ENCODE measurements around the gene DCLK2.
A peak's percentile ranks its signal among the peaks of the same experiment; 100 is the strongest.

DCLK2 gene

DNA sequence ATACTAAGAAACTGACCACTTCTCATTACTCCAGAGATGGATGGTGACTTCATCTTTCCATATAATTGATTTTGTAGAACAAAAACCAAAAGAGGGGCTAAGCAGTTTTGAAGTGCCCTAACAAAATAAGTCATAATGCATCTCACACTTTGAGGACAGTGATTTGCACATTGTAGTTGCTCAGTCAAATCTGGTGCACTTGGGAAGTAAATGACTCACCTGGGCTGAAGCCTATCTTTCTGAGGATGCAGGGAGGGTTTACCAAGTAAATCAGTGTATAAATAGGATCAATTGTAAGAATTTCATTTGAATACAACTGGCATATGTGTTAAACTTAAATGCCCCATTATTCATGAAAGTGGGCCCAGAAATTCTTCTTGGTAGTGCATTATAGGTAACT, 134.2 kb downstream of the DCLK2 start:
- DNase-seq = no peak

DNA sequence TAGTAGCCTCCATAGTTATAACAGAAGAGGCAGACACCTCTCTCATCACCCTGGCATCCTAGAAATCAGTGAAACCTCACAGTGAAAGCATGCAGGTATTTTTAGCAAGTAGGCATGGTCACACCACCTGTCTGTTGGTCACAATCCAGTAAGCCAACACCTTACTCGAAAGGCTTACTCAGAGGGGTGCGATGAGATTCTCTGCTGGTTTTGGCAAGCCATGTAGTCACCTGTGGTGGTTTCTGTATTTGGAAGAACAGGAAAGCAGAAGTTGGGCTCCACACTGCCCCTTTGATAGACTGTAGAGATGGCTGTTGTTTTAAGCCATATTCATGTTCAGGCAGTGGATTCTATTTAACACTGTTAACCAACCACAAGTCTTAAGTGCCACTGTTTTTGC, 134.7 kb downstream of the DCLK2 start:
- no peak for DNase-seq

DNA sequence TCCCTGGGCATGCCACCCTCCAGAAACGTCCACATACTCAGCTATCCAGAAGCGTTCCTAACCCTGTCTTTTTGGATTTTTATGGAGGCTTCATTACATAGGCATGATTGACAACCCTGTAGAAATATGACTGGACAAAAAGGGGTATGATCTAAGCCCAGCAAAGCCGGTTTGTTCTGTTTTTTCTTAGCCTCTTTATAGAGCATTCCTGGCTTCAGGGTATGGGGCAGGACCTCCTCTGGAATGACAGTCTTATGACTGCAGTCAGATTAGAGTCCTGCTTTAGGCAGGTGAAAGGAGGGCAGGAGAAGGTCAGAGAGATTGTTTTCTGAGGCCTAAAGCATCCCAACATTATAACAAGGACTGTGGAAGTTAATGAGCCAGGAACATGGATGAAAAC, 137.4 kb downstream of the DCLK2 start:
- no peak for DNase-seq

DNA sequence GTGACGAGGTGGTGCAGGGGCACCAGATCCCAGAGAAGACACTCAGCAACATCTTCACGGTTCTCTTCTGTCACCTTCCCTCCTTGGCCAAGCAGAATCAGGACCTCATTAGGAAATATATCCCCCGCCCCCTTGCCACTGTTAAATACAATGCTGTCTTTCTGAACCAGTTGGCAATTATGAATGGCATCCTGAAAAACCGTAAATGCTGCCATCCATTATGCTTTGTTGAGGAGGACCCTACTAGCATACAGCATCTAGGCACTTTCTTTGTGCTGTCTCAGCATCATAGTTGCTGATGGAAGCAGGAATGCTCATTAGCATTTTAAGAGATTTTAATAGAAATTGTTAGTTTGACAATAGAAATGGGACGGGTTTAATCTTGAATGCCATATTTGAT, 138.5 kb downstream of the DCLK2 start:
- DNase-seq = no peak

DNA sequence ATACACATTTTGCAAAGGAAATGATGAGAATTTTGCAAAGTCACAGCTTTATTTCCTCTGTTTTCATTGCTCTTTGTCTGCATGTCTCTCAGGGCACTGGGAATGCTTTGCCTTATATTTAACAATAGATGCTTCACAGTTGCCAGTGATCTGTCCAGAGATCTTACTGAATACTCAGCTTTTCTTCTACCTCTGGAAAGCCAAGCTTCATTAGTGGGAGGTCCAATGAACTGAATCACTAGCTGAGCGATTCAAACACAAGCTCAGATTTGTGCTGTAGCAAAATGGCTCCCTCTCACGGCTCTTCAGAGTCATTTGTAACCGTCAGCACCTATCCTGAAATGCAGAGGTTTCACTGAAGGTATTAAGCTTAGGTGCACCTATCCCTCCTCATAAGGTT, 138.9 kb downstream of the DCLK2 start:
- DNase-seq = peak; percentile 46

DNA sequence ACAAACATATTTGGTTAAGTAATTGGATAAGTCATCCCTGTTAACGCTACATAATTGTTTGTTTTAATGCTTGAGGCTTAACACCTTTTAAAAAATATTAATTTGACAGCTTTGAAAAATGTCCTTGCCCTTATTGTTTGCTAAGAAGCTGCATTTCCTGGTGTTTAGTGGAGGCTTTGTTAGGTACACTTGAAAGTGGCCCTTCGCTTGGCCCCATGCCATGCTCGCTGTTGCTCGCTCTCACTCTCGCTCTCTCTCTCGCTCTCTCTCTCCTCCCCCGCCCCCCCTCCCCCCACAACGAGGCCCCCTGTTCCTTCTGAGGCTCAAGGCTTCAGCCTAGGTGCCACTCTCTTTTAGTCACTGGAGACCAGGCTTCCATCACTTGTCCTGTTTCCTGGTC, 139.6 kb downstream of the DCLK2 start:
- peak; percentile 11 for DNase-seq

DNA sequence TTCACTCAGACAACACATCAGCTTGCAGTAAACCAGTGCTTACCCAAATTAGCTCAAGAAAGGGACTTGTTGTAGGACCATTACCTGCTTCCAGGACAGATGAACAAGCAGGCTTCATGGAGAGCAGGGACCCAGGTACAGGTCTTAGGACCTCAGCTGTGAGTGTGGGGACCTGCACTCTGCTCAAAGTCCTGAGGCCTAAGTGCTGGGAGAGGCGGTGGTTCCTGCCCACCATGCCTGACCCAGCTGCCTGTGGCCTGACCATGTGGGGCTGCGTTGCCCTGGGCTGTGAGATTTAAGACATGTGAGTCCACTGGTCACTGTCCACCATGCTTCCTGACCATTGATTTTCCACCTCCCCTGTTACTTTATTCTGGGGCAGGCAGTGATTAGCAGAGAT, 140.2 kb downstream of the DCLK2 start:
- no peak for DNase-seq

DNA sequence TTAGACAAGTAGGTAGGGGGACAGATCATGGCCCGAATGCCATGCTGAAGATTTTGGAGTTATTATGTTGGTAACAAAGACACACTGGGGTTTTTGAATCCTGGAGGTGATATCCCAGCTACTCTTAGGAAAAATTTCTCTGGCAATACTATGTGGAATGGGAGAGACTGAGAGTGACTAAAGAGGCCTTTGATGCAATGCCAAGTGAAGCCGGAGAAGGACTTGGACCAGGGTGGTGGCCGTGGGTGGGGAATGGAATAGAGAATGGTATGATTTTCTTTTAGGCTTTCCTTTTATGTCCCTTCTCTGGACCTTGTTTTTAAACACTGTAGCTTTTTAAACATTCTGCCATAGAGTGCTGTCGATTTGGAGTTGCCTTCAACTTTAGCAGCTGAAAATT, 141.6 kb downstream of the DCLK2 start:
- DNase-seq = no peak

DNA sequence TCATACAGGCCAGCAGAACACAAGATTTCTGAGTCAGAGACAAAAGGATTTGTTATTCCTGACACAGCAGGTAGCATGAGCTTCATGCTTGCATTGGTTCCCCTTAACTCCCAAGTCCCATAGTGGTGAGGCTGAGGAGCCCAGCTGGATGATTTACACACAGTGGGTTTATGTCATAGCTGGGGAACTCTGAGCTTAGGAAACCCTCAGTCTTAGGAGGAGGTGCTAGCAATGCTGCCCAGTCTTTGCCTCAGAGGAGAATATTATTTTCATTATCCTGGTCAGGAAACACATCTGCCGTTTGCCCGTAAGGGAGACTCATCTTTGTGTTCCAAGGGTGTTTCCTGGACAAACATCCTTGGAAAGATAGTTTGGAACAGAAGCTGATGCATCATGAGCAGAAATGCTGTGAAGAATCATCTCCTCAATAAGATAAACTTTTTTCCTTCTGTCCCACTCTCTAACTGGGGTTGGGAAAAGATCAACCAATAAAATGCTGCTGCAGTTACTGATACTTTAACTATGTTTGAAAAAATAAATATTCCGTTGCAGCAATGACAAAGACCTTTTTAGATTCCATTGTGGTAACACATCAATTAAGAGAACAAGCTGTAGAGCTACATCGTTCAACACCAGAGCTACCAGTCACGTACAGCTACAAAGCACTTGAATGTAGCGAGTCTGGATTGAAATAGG, 146.8 kb downstream of the DCLK2 start:
- no peak for DNase-seq

DNA sequence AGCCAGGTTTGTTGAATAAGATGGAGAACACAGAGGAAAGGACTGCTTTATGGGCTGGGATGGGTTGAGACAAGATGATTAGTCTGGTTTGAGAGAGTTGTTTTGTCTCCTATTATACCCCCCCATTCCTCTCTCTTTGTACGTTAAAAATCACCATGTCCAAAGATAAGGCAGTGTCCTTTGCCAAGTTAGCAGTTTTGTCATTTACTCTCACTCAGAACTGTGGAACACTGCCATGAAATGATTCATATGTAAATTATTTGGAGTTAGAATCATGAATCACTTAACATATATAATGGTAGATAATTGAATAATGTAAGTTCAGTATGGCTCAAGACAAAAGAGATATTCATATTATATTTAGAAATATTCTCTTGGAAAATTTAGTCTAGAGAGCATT, 151.3 kb downstream of the DCLK2 start:
- DNase-seq = no peak

DNA sequence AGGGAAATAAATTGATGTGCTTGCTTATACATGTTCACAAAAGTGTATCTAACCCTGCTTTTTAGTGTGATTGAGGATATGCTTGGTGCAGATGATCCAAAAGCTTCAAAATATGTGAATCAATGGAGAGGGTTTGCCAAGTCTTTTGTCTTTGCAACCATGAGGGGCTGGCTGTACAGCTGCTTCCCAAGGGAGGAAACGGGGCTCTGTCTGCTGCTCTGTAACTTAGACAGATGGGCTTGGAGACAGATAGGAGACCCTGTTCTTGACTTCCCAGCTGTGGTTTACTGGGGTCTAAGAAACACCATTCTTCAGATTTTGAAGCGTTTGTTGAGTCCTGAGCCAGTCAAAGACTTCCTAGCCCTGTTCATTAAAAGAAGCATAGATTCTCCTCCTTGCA, 152.3 kb downstream of the DCLK2 start:
- DNase-seq = no peak

DNA sequence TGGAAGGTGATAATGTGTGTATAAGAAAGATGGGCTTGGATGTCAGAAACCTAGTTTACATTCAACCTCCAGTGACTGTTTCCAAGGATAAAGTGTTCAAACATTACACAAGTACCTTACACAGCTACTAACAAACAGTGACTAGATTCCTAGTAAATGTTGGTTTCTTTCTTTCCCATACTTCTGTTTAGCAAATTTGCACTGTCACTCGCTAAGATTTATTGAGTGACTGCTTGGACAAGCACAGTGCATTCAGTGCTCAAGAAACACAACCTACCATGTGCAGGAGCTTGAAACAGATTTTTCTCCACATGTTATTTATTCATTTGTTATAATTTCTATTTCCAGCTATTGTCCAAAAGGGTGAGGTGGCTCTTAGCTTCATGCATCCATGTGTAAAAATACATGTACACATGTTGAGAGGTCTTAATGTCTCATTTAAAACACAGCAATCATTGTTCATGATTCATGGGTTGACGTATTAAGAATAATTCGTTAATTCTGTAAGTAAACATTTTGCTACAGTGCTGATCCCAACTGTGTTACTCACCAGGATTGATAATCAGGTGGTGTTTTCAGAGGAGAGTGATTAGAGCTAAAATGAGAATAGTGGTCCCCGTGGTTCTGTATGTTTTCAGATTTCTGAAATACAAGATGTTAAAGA, 153.0 kb downstream of the DCLK2 start:
- no peak for DNase-seq

DNA sequence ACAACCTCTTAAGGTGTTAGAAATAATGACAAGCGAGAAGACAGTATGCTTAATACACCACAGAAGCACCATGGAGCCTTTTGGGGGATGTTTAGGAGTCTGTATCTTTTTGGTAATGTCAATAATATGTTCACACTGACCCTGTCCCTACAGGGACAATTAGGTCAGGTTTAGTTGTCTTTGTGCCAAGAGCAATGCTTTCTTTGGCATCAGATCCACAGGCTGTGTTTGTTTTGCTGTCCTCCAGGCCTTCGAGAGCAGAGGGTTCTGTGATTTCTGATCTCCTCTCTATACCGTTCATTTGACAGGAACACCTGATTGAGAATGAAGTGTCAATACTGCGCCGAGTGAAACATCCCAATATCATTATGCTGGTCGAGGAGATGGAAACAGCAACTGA, 153.8 kb downstream of the DCLK2 start:
- DNase-seq = no peak

DNA sequence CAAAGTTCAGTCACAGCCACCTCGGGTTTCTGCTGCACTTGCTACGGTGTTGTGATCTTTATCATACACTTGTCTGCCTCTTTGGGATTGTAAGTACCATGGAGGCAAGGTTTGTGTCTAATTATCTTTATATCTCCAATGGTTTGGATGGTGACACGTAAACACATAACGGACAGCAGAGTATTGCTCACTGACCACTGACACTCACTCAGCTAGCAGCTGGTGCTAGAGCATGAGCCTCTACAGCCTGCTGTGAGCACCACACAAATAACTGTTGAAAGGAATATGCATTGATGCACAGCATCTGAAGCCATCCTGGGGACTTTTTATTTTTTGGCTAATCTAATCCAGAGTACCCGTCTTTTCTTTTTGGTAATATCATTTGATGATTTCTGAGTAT, 156.0 kb downstream of the DCLK2 start:
- DNase-seq = no peak

DNA sequence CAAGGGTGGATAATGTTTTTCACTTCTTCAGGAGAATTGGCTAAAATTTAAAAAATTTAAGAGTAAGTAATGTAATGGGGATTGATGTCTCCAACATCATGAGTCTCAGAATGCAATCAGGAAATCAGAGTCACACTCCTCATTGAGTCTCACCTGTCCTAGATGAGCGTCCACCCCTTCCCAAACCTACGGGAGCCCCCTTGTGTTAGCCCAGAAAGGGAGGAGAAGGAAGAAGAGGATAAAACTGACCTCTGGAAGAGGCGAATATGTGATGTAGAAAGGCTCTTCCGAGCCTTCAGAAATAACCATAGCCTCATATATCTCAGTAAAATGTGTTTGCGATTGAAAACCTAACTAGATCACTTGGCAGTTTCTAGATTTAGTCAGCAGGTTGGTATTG, 157.1 kb downstream of the DCLK2 start:
- DNase-seq = no peak

DNA sequence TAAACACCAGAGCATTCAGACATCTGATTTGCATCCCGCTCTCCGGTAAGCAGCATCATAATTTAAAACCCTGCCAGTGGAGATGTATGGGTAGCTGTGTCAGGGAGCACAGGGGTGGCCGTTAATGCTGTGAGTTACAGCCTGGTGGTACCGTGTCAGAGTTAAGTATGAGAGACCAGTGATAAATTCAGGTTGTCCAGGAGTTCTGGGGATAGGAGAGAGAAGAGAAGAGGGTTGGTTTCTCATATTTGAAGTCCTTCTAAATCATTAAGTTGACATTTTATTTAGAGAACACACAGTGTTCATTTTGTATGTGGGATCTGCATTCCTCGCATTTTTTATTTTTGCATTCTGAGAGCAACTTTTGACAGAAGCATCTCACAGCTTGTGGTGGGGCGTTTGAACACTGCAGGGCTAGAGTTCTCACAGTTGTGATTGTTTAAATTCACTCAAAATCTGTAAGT, 157.6 kb downstream of the DCLK2 start:
- DNase-seq = no peak

DNA sequence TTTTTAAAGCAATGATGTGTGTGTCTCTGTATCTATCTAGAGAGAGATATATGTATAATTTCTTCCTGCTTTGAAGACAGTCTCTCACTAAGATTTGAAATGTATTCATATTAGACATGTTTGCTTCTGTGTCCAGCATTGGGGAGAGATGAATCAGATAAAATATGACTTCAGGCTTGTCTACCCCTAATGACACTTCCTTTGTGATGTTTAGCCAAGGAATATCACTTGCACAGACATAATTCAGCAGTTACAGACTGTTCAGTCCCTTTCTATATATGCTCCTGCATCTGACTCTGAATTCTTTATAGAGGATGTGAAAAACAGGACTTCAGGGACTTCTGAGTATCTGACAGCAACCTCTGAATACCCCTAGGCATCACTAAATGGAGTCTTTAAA, 158.4 kb downstream of the DCLK2 start:
- no peak for DNase-seq

DNA sequence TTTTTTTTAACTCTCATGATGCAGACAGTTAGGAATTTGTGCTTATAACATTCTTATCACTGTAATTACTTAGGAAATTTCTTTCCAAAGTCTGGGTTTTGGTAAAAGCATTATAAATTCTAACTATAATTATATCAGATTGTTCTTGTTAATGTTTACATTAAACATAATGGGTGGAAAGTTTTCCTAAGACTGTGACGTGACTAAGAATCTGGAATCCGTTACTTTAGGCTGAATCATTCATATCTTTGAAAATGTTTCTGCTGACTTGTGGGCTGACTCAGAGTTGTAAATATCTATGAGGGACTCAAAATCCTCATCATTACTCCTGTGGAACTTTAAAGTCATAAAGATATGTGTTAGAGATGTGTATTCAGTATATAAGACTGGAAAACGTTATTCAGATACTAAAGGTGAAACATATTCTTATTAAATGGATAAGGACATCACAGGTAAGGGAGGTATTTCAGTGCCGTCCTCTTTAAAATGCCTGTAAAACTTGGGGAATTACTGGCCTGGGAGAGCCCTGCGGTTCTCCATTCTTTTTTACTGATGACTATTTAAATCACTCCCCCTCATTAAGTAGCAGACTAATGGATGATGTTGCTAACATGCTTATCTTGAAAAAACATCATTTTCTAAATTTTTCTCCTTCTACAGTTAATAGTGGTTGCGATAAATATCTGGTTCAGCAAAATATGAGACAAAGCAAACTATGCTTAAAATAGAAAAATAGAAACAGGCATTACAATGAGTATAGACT, 159.0 kb downstream of the DCLK2 start:
- no peak for DNase-seq

DNA sequence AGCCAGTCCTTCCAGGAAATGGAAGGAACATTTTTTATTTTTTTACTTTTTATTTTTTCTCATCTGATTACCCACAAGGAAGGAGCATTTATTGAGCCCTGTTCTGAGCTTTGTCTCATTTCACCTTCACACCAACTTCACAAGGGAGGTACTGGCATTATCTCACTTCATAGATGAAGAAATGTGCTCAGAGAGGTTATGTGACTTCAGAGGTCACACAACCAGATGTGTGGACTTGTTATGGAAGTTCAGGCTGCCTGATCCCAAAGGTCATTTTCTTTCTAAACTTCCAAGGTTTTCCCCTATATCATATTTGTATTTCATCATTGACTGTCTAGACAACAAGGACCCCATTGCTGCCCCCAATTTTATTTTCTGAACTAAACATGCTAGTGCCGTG, 160.3 kb downstream of the DCLK2 start:
- no peak for DNase-seq

DNA sequence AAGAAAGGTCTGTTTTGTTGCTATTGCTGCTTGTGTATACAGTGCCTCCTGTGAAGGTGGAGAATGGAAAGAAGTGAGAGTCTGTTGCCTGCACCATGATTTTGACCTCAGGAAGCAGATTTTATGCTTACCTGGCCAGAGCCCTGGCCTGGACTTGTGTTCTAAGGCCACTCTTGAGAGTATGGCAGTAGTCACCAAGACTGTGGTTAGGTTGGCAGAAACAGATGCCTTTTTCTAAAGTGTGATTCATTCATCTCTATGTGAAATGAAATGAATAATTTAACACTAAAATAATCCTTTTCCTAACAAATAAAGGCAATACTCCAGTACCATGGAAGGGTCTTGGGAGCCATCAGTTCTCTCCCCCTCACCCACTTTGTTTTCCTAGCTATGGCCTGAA, 161.8 kb downstream of the DCLK2 start:
- no peak for DNase-seq

DNA sequence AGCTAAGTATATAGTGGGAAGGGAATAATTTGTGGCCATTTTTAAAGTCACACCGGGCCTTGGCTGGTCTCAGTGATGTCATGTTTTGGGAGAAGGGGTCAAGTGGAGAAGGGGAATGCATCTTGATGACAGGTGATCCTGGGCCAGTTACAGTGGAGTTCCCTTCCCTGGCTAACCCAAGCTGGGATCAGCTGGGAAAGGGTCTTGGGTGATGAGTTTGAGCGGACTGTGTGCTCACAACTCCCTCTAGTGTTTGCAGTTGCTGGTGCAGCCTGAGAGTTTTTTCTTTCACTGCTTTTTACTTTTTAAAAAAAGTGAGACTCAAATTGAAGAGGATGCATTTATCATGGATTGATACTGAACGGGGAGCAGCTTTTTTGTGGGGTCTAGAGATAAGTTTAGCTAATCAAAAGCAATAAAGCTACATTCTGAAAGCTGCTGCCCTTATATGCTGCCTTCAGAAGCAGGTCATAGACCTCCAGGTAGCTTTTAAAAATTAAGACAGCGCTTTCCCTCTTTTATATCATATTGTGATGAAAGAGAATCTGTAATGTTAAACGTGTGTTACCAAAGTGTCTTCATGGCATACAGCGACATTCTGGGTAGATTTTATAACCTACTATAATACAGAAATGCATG, 164.7 kb downstream of the DCLK2 start:
- DNase-seq = no peak

DNA sequence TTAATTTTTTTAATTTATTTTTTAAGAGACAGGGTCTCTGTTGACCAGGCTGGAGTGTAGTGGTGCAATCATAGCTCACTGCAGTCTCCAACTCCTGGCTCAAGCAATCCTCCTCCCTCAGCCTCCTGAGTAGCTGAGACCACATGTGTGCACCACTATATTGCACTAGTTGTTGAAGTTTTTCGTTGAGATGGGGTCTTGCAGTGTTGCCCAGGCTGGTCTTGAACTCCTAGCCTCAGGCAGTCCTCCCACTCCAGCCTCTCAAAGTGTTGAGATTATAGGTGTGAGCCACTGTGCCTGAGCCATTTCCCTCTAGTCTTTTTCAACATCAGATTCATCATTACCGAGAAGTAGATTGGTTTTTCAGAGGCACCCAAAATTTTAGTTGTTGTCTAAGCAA, 165.7 kb downstream of the DCLK2 start:
- DNase-seq = no peak

DNA sequence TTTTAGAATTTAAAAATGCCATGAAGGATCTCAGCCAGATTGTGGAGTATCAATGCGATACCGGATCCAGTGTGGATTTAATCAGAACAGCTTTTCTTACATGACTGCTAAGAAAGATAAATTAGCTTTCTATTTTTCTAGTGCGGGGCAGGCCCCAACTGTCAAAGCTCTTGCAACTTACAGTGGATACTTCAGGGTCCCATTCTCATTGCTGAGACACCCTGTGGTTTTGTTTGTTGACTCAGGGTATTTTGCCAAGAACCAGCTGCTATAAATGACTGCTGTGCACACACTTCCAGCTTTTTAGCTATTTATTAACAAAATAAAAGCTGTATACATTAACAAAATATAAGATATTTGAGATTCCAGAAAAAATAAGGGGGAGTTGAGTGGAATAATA, 166.4 kb downstream of the DCLK2 start:
- DNase-seq = no peak

DNA sequence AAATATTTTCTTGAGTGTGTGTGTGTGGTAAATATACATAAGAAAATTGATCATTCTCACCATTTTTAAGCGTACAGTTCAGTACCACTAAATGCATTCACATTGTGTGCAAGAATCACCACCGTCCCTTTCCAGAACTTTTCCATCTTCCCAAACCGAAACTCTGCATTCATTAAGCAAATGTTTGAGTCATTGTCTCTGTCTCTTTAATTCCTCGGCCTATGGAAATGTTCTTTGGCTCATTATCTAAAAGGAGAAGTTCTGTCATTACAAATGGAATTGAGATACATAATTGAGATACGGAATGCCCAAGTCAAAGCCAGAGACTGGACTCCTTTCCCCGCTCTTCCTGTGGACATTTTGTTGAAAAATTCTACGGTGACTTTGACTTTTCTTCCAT, 168.9 kb downstream of the DCLK2 start:
- DNase-seq = no peak

Data from NCI-H1436 treated with DMSO at 0.1 percent for 48 hours (cell line).